ENCODE results near the gene NELFB.
"Not testable (repeated sequence)": the region's sequence is repeated elsewhere in the genome, so short reads cannot be mapped to it uniquely, and the experiment has no call there.

Gene NELFB

GRCh38 chr9:137236238-137236935 lies 18.7 kb upstream of the NELFB start:
- DNase-seq: peak; percentile 94

- no peak for DNase-seq
Measured at GRCh38 chr9:137236936-137237421, 18.1 kb upstream of the NELFB start.

- no peak for DNase-seq
Measured at GRCh38 chr9:137237759-137238726, 17.1 kb upstream of the NELFB start.

- not testable (repeated sequence) for DNase-seq
Measured at GRCh38 chr9:137239541-137240200, 15.5 kb upstream of the NELFB start.

DNA sequence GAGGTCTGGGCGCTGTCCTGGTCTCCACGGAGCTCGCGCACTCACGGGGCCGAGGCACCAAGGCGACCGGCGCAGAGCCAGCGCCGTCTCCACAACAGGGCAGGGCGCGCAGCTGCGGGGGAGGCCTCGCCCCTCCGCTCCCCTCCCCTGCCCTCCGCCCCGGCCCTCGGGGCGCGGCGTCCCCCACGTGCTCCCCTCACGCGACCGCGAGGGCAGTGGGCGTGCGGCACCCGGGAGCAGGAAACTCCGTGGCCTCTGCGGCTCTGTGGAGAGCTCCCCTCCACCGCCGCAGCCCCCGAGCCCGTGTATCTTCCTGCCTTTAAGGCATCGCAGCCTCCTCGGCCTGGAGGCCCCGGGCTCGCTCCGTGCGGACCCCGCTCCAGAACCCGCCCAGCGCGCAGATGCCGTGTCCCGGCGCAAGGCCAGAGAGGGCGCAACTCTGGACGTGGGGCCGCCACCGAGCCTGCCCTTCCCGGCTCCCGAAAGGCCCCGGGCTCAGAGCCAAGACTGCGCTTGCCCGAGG lies 14.7 kb upstream of the NELFB start:
- peak; percentile 77 for DNase-seq

DNA sequence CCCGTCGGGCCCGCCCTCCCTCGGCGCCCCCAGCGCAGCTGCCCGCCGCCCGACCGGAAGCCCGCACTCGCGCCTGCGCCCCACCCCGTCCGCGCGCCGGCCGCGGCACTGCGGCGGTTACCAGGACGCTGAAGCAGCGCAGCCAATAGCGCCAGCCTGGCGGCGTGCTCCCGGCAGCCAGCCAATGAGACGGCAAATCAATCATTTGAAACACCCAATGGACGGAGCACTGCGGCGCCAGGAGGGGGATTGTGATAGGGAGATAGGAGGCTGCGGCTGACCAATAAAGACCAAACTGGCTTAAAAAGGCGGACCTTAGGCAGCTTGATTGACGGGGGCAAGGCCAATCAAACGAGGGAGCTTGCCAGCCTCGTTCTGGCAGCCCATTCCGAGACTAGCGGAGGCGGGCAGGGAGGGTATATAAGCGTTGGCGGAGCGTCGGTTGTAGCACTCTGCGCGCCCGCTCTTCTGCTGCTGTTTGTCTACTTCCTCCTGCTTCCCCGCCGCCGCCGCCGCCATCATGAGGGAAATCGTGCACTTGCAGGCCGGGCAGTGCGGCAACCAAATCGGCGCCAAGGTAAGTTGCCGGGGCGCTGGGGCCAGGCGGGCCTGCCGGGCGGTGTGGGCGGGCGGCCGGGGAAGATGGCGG lies 14.2 kb upstream of the NELFB start, which contains the start of gene TUBB4B:
TSS of gene TUBB4B (plus strand) at position 447 of the 649 bp plus-strand sequence. CDS start at position 521, 74 bp downstream.
- peak; percentile 97 for DNase-seq

DNA sequence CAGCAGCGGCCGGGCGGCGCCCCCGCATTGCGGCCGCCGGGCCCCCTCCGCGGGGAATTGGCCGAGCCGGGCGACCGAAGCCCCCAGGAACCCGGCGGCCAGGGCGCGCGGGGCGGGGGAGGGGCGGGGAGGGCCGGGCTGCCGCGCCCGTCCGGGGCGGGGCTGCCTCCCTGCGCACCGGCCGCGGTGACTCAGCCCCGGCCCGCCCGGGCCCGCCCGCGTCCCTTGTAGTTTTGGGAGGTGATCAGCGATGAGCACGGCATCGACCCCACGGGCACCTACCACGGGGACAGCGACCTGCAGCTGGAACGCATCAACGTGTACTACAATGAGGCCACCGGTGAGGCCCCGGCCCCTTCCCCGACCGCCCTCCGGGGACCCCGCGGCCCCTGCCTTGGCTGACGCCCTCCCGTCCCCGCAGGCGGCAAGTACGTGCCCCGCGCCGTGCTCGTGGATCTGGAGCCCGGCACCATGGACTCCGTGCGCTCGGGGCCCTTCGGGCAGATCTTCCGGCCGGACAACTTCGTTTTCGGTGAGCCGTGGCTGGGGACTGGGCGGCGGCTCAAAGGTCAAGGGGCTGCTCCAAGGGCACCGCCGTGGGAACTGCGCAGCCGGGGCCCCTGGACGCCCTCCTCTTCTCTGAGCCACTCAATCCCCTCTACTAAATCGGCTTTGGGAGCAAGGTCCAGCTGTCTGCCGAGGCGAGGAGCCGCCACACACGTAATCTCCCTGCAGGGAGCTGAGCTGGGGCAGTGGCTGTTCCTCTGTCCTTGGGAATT lies 13.4 kb upstream of the NELFB start:
- DNase-seq: peak; percentile 71

- no peak for DNase-seq
Measured at GRCh38 chr9:137242269-137243203, 12.6 kb upstream of the NELFB start.

DNA sequence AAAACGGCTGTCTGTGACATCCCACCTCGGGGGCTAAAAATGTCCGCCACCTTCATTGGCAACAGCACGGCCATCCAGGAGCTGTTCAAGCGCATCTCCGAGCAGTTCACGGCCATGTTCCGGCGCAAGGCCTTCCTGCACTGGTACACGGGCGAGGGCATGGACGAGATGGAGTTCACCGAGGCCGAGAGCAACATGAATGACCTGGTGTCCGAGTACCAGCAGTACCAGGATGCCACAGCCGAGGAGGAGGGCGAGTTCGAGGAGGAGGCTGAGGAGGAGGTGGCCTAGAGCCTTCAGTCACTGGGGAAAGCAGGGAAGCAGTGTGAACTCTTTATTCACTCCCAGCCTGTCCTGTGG lies 11.9 kb upstream of the NELFB start:
- DNase-seq: not testable (repeated sequence)

- DNase-seq: no peak
Measured at GRCh38 chr9:137243626-137244485, 11.3 kb upstream of the NELFB start.

GRCh38 chr9:137244486-137245449 lies 10.4 kb upstream of the NELFB start:
- DNase-seq: no peak

- DNase-seq: no peak
Measured at GRCh38 chr9:137245450-137246421, 9.4 kb upstream of the NELFB start.

DNA sequence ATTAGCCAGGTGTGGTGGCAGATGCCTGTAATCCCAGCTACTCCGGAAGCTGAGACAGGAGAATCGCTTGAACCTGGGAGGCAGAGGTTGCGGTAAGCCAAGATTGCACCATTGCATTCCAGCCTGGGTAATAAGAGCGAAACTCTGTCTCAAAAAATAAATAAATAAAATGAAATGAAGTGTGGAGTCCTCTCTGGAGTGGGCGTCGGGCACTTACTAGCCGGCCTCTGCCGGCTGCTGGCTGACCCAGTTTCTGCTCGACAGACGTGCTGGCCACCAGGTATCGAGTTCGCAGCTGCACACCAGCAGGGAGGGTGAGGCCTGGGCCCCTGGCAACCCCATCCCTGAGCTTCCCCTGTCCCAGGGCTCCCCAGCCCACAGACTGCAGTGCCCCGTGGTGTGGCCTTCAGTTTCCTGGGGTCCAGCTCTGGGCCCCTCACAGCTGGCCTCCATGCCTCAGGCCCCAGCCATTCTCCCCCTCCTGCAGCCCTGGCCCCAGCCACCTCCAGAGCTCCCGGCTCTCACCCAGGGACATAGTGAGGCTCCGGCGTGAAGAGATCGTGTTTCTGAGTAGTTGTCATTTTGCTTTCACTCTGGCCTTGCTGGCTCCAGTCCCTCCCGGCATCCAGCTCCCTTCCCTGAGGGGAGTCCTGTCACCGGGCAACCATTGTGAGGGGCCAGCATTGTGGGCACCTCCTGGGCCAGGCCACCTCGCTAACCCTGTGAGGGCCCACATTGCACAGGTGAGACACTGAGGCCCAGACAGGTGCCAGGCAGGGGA lies 7.8 kb upstream of the NELFB start:
- DNase-seq: no peak

- no peak for DNase-seq
Measured at GRCh38 chr9:137247916-137248175, 7.3 kb upstream of the NELFB start.

DNA sequence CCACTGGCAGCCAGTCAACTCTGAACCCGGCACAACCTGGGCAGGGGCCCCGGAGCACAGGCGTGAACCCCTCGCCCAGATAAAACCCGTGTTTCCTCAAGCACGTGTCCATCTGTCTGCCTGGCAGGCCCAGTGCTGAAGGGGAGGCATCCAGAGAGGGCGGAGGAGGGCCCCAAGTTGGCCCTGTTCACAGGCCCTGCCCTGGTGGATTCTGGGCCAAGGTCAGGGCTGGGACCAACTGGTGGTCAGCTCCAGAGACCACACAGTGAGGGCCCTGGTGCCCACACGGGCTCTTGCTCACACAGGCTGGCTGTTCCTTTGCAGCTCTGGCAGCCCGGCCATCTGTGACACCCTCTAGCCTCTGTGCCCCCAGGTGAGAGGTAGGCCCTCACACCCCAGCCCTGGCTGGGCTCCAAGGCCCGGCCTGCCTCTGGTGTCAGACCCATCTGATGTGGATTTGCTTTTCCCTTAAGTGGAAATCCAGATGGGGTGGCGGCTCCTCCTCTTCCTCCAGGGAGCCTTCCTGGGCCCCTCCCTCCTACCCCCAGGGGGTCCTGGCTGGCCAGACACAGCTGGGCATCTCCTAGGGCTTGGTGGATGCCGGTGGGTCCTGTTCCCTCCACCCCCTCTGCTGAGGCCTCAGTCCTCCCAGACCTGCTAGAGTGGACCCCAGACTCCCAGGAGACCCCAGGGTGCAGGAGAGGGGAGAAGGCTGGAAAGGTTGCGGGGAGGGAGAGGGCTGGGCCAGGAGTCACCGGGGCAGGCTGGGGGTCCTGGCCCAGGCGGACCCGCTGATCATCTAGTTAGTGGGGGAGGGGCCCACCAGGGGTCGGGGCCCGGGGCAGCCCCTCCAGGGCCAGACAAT lies 4.6 kb upstream of the NELFB start:
- no peak for DNase-seq

DNA sequence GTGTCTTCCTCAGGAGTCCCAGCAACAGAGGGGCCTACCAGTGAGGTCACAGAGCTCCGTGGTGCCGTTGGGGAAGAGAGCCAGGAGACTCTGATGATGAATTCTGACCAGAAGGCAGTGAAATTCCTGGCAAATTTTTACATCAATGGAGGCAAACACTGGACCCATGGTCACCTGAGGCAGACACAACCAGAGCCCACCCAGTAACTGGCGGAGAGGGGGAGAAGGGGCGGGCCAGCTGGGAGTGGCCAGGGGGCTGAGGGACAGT lies 4.0 kb upstream of the NELFB start, which contains the start of gene STPG3:
TSS of gene STPG3 (plus strand) at position 93 of the 268 bp plus-strand sequence. CDS start at position 94, 1 bp downstream.
- DNase-seq: no peak

Measured in activated naive CD4-positive, alpha-beta T cell treated with anti-CD3 and anti-CD28 coated beads, Interleukin-2, amount 50 U/mL, for 16 hours (primary cell).